ENCODE measurements around the gene COL27A1.

Gene COL27A1

GRCh38 chr9:114246558-114246957 lies 91.2 kb downstream of the COL27A1 start:
- H3K9me3 Mint-ChIP-seq = no peaks in the 10 kb centered on the region
- no peaks in the 10 kb centered on the region for H3K27me3 Mint-ChIP-seq
- no peak overlapping the region for H3K27ac Mint-ChIP-seq
- H3K4me3 Mint-ChIP-seq = no peak overlapping the region
- H3K4me1 Mint-ChIP-seq (ENCODE audit: low read depth) = no peaks in the 10 kb centered on the region
- no peaks in the 10 kb centered on the region for H3K36me3 Mint-ChIP-seq (ENCODE audit: low read depth)
- no peak for DNase-seq

- Mint-ChIP-seq H3K4me3 (no peak overlapping the region), H3K27me3 (no peaks in the 10 kb centered on the region), H3K9me3 (no peaks in the 10 kb centered on the region), H3K36me3 (ENCODE audit: low read depth) (no peaks in the 10 kb centered on the region), H3K4me1 (ENCODE audit: low read depth) (no peaks in the 10 kb centered on the region), H3K27ac (no peak overlapping the region)
- DNase-seq = no peak
Observed at GRCh38 chr9:114247077-114247476, 91.7 kb downstream of the COL27A1 start.

DNA sequence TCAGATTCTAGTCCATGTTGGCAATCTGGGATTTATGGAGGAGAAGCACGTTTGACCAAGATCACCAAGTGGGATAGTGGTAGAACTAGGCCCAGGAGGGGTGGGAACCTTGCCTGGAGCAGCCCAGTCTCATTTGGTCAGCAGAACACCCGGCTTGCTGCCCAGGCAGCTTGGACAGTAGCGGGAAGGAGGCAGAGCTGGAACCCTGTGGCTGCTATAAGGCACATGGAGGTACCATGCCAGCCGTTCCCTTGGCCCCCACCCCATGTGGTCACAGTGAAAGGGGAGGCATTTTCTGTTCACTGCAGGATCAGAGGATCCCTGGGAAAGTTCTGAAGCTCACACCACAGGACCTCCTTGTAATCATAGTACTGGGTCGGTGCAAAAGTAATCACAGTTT lies 92.2 kb downstream of the COL27A1 start:
- Mint-ChIP-seq H3K4me1 (ENCODE audit: low read depth) (no peaks in the 10 kb centered on the region), H3K27ac (no peak overlapping the region), H3K4me3 (no peak overlapping the region), H3K27me3 (no peaks in the 10 kb centered on the region), H3K9me3 (no peaks in the 10 kb centered on the region), H3K36me3 (ENCODE audit: low read depth) (no peaks in the 10 kb centered on the region)
- no peak for DNase-seq

DNA sequence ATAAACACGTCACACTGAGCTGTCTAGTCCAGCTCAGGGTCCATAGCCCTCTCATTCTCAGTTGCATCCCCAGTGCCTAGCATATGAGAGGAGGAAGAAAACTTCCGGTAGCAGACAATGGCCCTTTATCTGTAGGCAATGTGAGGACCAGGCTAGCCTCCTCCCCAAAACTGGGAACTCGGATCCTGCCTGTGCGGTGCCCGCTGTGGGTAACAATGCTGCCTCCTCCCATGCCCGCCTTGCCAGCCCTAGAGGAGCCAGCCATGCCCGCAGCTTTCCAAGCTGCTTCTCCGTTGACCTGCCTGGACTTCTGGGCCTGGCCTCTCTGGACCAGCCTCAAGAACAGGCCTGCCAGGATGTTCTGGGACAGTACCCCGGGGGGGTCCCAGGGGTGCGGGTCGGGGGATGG lies 93.0 kb downstream of the COL27A1 start:
- no peaks in the 10 kb centered on the region for H3K4me1 Mint-ChIP-seq (ENCODE audit: low read depth)
- no peaks in the 10 kb centered on the region for H3K9me3 Mint-ChIP-seq
- H3K27ac Mint-ChIP-seq = no peak overlapping the region
- no peak for DNase-seq
- no peaks in the 10 kb centered on the region for H3K27me3 Mint-ChIP-seq
- H3K36me3 Mint-ChIP-seq (ENCODE audit: low read depth) = no peaks in the 10 kb centered on the region
- H3K4me3 Mint-ChIP-seq = no peak overlapping the region

GRCh38 chr9:114249424-114250234 lies 94.3 kb downstream of the COL27A1 start:
- Mint-ChIP-seq H3K4me3 (no peak overlapping the region), H3K36me3 (ENCODE audit: low read depth) (no peaks in the 10 kb centered on the region), H3K27ac (no peak overlapping the region), H3K9me3 (no peaks in the 10 kb centered on the region), H3K27me3 (no peaks in the 10 kb centered on the region), H3K4me1 (ENCODE audit: low read depth) (no peaks in the 10 kb centered on the region)
- no peak for DNase-seq

DNA sequence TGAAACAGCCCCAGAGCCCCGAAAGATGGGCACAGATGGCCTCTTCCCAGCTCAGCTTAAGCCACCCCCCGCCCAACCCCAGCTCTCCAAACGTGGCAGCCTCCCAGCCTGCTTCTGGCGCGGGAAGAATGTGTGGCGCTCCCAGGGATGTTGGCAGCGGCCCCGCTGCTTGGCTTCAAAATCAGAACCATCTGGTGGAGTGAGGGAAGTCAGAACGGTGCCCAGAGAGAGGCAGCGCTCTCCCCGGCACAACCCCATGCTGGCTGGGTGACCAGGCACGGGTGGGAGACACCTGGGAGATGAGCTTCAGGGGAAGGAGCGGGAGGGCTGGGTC lies 94.9 kb downstream of the COL27A1 start:
- H3K36me3 Mint-ChIP-seq (ENCODE audit: low read depth) = no peaks in the 10 kb centered on the region
- no peaks in the 10 kb centered on the region for H3K4me1 Mint-ChIP-seq (ENCODE audit: low read depth)
- no peak for DNase-seq
- no peak overlapping the region for H3K4me3 Mint-ChIP-seq
- H3K27ac Mint-ChIP-seq = no peak overlapping the region
- no peaks in the 10 kb centered on the region for H3K27me3 Mint-ChIP-seq
- no peaks in the 10 kb centered on the region for H3K9me3 Mint-ChIP-seq

DNA sequence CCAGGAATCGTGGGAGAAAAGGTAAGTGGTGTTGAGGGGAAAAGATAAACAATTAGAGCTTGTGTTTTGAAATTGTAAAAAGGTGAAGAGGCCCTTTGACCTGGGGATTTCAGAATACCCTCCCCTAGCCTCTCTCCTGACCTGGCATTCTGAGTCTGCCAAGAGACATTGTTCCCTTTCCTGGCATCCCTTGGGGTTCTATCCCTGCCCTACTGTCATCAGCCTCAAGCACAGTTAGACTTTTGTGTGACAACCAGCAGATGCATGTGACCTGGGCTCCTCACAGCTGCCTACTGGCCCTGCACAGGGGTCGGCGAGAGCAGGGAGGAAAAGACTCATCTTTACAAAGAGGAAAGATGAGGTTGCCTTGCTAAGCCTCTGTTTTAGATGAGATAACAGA lies 95.3 kb downstream of the COL27A1 start:
- no peak overlapping the region for H3K27ac Mint-ChIP-seq
- H3K9me3 Mint-ChIP-seq = no peaks in the 10 kb centered on the region
- no peak for DNase-seq
- no peaks in the 10 kb centered on the region for H3K27me3 Mint-ChIP-seq
- H3K36me3 Mint-ChIP-seq (ENCODE audit: low read depth) = no peaks in the 10 kb centered on the region
- H3K4me3 Mint-ChIP-seq = no peak overlapping the region
- H3K4me1 Mint-ChIP-seq (ENCODE audit: low read depth) = no peaks in the 10 kb centered on the region

DNA sequence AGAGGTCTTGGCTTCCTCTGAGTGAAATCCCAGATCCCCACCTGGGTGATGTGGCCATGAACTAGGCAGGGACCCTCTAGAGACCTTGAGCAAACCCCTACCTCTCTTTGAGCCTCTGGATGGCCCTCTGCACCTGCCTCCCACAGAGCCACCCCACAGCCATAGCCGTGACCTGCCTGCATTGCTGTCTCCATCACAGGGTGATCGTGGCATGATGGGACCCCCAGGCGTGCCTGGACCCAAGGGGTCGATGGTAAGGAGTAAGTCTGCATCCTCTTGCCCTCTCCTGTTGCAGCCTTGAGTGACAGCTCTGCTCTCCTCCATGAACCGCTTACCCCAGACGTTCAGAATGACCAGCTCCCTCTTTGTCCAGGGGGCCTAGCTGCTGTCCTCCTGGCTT lies 97.1 kb downstream of the COL27A1 start:
- no peaks in the 10 kb centered on the region for H3K9me3 Mint-ChIP-seq
- no peak overlapping the region for H3K27ac Mint-ChIP-seq
- no peaks in the 10 kb centered on the region for H3K36me3 Mint-ChIP-seq (ENCODE audit: low read depth)
- H3K4me3 Mint-ChIP-seq = no peak overlapping the region
- H3K27me3 Mint-ChIP-seq = no peaks in the 10 kb centered on the region
- DNase-seq = no peak
- H3K4me1 Mint-ChIP-seq (ENCODE audit: low read depth) = no peaks in the 10 kb centered on the region

GRCh38 chr9:114256827-114257328 lies 101.5 kb downstream of the COL27A1 start:
- Mint-ChIP-seq H3K36me3 (ENCODE audit: low read depth) (no peaks in the 10 kb centered on the region), H3K9me3 (no peaks in the 10 kb centered on the region), H3K27me3 (no peaks in the 10 kb centered on the region), H3K27ac (no peak overlapping the region), H3K4me1 (ENCODE audit: low read depth) (no peaks in the 10 kb centered on the region), H3K4me3 (no peak overlapping the region)
- no peak for DNase-seq

GRCh38 chr9:114258218-114258617 lies 102.9 kb downstream of the COL27A1 start:
- Mint-ChIP-seq H3K9me3 (no peaks in the 10 kb centered on the region), H3K27ac (no peak overlapping the region)

DNA sequence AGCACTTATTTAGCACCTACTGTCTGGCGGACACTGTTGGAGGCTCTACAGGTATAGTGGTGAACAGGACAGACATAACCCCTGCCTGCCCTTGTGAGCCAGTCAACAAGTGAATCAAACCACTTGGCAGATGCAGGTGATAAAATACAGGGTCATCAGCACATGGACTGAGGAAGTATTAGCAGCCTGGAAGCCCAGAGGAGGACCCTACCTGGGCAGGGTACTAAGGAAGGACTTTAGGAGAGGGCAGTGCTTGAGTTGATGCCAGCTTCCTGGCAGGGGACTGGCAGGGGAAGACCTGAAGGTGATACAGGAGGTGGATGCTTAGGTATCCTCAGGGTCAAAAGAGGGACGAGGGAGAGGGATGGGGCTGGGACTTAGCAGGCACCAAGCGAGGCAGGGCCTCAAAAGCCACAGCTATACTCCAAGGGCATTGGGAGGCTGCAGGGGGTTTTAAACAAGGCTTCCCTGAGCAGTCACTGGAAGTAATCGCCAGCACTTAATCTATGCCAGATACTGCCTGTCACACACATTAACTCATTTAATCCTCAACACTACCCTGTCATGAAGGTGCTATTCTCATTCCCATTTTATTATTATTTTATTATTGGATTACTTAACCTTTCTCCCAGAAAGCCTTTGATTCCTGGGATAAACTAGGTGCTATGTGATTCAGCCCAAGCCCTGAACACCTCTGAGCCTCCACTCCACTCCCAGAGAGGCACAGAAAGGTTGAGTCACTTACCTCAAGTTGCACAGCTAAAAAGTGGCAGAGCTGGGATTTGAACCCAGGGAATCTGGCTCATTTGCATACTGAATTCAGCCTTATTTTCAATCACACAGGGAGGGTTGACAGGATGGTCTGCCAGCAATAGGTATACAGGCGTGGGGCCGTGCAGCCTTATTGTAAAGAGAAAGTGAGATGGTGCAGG lies 103.8 kb downstream of the COL27A1 start:
- H3K4me3 Mint-ChIP-seq = no peak overlapping the region
- H3K9me3 Mint-ChIP-seq = no peaks in the 10 kb centered on the region
- H3K27me3 Mint-ChIP-seq = no peaks in the 10 kb centered on the region
- no peak for DNase-seq
- H3K36me3 Mint-ChIP-seq (ENCODE audit: low read depth) = no peaks in the 10 kb centered on the region
- H3K27ac Mint-ChIP-seq = no peak overlapping the region
- no peaks in the 10 kb centered on the region for H3K4me1 Mint-ChIP-seq (ENCODE audit: low read depth)

More at GRCh38 chr9:114258218-114258617, 102.9 kb downstream of the COL27A1 start:
- Mint-ChIP-seq H3K4me1 (ENCODE audit: low read depth) (no peaks in the 10 kb centered on the region), H3K27me3 (no peaks in the 10 kb centered on the region), H3K36me3 (ENCODE audit: low read depth) (no peaks in the 10 kb centered on the region), H3K4me3 (no peak overlapping the region)
- DNase-seq = no peak

DNA sequence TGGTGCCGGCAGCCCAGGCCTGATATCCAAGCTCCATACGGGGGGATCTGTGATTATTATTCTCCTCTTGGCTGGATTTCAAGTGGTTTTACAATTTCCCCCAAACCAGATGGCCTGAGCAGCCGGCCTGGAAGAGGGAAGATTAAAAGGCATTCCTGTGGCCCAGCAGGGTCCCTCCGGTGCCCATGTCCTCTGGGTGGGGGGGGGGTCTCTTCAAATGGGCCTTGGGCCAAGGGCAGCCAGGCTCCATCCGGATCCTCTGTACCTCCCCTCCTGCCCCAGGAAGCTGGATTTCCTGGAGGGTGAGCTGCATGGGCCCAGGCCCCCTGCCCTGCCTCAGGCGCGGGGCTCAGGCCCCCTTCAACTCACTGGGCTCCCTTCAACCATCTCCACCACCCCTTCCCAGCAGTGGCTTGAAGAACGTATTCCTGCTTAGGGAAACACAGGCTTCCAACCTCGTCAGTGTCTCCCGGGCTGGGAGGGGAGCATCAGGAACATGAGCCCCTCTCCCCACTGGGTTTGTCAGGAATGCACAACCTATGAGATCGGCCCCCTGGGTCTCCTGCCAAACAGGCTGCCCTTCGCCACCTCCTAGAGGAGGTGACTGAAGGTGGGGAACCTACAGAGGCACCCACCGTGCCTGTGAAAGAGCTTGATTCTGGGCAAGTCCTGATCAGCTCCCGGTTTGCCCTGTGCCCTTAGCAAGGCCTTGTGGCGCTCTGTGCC lies 104.6 kb downstream of the COL27A1 start:
- Mint-ChIP-seq H3K27ac (no peak overlapping the region), H3K4me1 (ENCODE audit: low read depth) (no peaks in the 10 kb centered on the region), H3K4me3 (no peak overlapping the region), H3K27me3 (no peaks in the 10 kb centered on the region), H3K36me3 (ENCODE audit: low read depth) (no peaks in the 10 kb centered on the region), H3K9me3 (no peaks in the 10 kb centered on the region)
- no peak for DNase-seq

- no peaks in the 10 kb centered on the region for H3K9me3 Mint-ChIP-seq
- H3K4me1 Mint-ChIP-seq (ENCODE audit: low read depth) = no peaks in the 10 kb centered on the region
- H3K27me3 Mint-ChIP-seq = peaks cover 4% of the 10 kb centered on the region
- no peak overlapping the region for H3K27ac Mint-ChIP-seq
- DNase-seq = no peak
- H3K4me3 Mint-ChIP-seq = no peak overlapping the region
- no peaks in the 10 kb centered on the region for H3K36me3 Mint-ChIP-seq (ENCODE audit: low read depth)
Observed at GRCh38 chr9:114261026-114261425, 105.7 kb downstream of the COL27A1 start.

GRCh38 chr9:114261987-114262386 lies 106.7 kb downstream of the COL27A1 start:
- H3K4me1 Mint-ChIP-seq (ENCODE audit: low read depth) = no peaks in the 10 kb centered on the region
- H3K4me3 Mint-ChIP-seq = no peak overlapping the region
- no peaks in the 10 kb centered on the region for H3K36me3 Mint-ChIP-seq (ENCODE audit: low read depth)
- no peak overlapping the region for H3K27ac Mint-ChIP-seq
- no peak for DNase-seq
- H3K27me3 Mint-ChIP-seq = peaks cover 4% of the 10 kb centered on the region
- no peaks in the 10 kb centered on the region for H3K9me3 Mint-ChIP-seq
